Measurements from ENCODE around the gene NGEF.
"Not testable (repeated sequence)": the region's sequence is repeated elsewhere in the genome, so short reads cannot be mapped to it uniquely, and the experiment has no call there.

NGEF gene

DNA sequence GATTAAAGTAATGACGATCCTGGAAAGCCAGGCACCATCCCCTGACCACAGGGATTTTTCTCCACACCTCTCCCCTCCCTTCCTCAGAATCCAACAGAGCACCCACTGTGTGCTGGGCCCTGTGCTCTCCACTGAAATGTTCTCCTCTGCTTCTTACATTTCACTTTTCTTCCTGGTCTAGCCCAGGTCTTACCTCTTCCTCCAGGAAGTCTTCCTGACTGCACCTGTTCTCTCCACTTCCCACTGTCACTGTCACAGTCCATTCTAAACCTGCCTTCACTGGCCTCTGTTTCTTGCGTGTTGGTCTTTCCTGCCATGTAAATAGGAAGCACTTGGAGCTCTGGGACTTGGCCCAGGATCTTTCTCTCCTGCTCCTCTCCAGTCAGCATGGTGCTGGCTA lies 7.4 kb upstream of the NGEF start:
- no peak for DNase-seq

DNA sequence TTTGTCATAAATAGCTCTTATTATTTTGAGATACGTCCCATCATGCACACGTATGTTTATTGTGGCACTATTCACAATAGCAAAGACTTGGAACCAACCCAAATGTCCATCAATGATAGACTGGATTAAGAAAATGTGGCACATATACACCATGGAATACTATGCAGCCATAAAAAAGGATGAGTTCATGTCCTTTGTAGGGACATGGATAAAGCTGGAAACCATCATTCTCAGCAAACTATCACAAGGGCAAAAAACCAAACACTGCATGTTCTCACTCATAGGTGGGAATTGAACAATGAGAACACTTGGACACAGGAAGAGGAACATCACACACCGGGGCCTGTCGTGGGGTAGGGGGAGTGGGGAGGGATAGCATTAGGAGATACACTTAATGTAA lies 6.6 kb upstream of the NGEF start:
- DNase-seq: not testable (repeated sequence)

- no peak for DNase-seq
Measured at GRCh38 chr2:233017947-233018346, 4.9 kb upstream of the NGEF start.

DNA sequence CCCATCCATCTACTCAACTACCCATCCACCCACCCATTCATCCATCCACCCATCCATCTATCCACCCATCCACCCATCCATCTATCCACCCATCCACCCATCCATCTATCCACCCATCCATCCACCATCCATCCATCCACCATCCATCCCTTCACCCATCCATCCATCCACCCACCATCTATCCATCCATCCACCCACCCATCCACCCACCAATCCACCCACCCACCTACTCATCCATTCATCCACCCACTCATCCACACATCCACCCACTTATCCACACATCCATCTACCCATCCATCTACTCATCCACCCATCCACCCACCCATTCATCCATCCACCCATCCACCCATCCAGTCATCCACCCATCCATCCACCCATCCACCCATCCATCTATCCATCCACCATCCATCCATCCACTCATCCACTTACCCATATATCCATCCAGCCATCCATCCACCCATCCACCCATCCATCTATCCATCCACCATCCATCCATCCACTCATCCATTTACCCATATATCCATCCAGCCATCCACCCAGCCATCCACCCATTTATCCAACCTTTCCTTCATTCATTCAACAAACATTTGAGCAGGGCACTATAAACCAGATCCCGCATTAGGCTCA lies 2.1 kb upstream of the NGEF start:
- DNase-seq: no peak

DNA sequence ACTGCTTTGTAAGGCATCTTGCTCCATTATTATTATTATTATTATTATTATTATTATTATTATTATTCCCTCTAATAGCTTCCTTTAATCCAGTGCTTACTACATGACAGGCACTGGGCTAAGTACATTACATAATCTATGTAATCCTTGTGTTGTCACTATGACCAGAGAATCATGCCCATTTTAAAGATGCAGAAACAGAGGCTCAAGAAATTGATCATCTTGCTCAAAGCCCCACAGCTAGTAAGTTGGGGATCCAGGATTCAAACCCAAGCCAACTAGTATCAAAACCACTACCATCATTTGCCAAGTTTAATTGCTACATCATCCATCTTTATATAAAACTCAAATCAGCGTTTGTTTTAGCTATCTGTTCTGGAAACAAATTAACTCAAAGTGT lies 594 bp upstream of the NGEF start:
- no peak for DNase-seq

GRCh38 chr2:233012301-233012971 lies 620 bp downstream of the NGEF start:
- no peak for DNase-seq

DNA sequence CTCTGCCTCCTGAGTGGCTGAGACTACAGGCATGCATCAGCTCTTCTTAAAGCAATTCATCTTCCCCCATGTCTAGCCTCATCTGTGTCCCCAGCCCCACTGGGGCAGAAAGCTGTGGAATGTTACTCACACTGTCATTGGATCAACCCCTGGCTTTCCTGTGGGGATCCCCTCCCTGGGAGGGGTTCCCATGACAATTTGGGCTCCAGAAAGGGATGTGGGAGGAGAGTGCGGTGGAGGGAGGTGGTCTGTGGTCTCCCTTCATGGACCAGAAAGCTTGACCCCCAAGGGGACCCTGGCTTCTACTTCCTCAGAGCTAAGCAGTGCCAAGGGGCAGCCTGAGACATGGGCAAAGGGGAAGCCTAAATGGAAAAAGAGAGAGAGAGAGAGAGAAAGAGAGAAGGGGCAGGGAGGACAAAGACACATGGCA lies 1.3 kb downstream of the NGEF start:
- no peak for DNase-seq

GRCh38 chr2:233011268-233011650 lies 1.8 kb downstream of the NGEF start:
- no peak for DNase-seq

DNA sequence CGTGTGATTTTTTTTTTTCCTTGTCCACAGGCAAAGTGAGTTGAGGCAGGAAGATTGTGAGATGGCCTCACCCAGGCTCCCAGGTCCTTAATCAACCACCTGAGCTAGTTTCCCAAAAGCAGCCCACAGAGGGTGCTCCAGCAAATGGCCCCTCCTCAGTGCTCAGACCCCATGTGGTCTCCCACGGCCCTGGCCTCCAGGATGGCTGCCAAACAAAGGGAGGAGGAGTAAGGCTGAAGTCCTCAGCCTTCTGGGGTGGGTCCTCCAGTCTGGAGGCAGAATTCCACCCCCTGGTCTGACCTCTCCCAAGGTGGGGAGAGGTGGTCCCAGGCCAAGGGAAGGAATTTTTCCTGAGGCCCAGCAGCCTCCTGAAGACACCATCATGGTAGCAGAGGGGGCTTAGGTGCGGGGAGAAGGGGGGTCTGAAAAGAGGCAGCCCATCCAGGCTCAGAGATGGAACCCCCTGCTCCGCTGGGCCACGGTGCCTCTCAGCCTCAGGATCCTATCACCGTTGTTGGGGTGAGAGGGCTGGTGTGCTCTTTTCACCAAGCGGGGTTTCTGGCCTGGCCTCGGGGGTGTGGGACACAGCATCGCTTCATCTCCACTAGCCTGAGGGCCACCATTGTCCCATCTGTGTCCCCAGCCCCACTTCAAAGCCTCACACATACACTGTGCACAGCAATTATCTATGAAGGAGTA lies 2.3 kb downstream of the NGEF start:
- no peak for DNase-seq

DNA sequence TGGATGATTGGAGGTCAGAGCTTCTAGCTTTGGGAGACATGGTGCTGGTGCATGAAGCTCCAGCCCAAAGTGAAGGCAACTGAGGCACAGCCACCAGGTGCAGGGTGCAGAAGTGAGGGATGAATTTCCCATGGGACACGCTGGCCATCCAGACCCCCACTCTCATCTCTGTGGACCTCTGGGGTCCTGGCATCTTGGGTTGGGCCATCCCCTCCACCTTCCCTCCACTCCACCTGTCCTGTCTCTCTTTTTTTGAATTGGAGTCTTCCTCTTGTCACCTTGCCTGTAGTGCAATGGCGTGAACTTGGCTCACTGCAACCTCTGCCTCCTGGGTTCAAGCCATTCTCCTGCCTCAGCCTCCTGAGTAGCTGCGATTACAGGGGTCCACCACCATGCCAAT lies 3.4 kb downstream of the NGEF start:
- DNase-seq: no peak

GRCh38 chr2:233007739-233008138 lies 5.3 kb downstream of the NGEF start:
- no peak for DNase-seq

- DNase-seq: no peak
Measured at GRCh38 chr2:233007270-233007669, 5.8 kb downstream of the NGEF start.

DNA sequence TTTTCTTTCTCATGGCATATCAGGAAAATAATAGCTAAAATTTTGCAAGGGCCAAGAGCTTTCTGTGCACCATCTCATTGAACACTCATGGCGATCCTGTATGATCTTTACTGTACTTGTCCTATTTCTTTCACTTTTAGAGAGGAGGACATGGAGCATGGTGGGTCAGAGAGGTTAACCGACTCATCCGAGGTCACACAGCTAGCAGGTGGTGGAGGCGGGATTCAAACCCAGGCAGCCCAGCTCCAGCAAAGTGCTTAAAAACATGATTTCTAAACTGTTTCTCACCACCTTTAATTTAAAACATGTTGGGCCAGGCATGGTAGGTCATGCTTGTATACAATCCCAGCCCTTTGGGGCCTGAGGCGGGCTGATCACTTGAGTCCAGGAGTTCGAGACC lies 6.4 kb downstream of the NGEF start:
- no peak for DNase-seq

GRCh38 chr2:233005096-233005495 lies 8.0 kb downstream of the NGEF start:
- DNase-seq: no peak

GRCh38 chr2:233003658-233004555 lies 9.1 kb downstream of the NGEF start:
- no peak for DNase-seq

- DNase-seq: no peak
Measured at GRCh38 chr2:233002829-233003657, 10.0 kb downstream of the NGEF start.

GRCh38 chr2:233000886-233001750 lies 11.9 kb downstream of the NGEF start:
- DNase-seq: no peak

GRCh38 chr2:232999354-232999753 lies 13.7 kb downstream of the NGEF start:
- no peak for DNase-seq

- no peak for DNase-seq
Measured at GRCh38 chr2:232998666-232998985, 14.4 kb downstream of the NGEF start.

- DNase-seq: no peak
Measured at GRCh38 chr2:232997749-232998665, 15.0 kb downstream of the NGEF start.

Data from T-helper 9 cell (primary cell).